MM.1S (cell line): Measurements from ENCODE around the gene EPHA3.

Experiments
- DNase-seq: peaks from one replicate; pipeline ENCODE4 v3.0.0-alpha.2; 2015
- H2AFZ ChIP-seq: fragments of 300-600 bp; sonication (generic); 2 replicates; pipeline ENCODE4 v1.6.0; 2016; ENCODE audit warnings: antibody characterized with exemption, low read length
- H3F3A ChIP-seq: fragments of 300-600 bp; sonication (generic); 2 replicates; pipeline ENCODE4 v1.6.1; 2016; ENCODE audit warnings: mild to moderate bottlenecking, antibody characterized with exemption, low read length, moderate library complexity, mixed read lengths; ENCODE audit not compliant: insufficient read depth
- H3K27ac ChIP-seq: fragments of 300-600 bp; sonication (generic); 2 replicates; pipeline ENCODE4 v1.5.1; 2016; ENCODE audit warnings: mild to moderate bottlenecking, low read length
- H3K27me3 ChIP-seq: fragments of 300-600 bp; sonication (generic); replicated peaks from 2 replicates; pipeline ENCODE4 v1.6.0; 2016; ENCODE audit warnings: low read length; ENCODE audit not compliant: insufficient read depth
- H3K36me3 ChIP-seq: fragments of 300-600 bp; sonication (generic); replicated peaks from 2 replicates; pipeline ENCODE4 v1.6.1; 2016; ENCODE audit warnings: mild to moderate bottlenecking, low read length, mixed read lengths; ENCODE audit not compliant: insufficient read depth
- H3K4me1 ChIP-seq: fragments of 300-600 bp; sonication (generic); 2 replicates; pipeline ENCODE4 v1.6.1; 2016; ENCODE audit warnings: low read length, mixed read lengths
- H3K4me2 ChIP-seq: fragments of 300-600 bp; sonication (generic); 2 replicates; pipeline ENCODE4 v1.6.0; 2016; ENCODE audit warnings: low read depth, low read length
- H3K4me3 ChIP-seq: fragments of 300-600 bp; sonication (generic); 2 replicates; pipeline ENCODE4 v1.5.1; 2016; ENCODE audit warnings: low read length, mixed read lengths
- H3K79me2 ChIP-seq: fragments of 300-600 bp; sonication (generic); 2 replicates; pipeline ENCODE4 v1.6.1; 2016; ENCODE audit warnings: mixed run types, low read length, mixed read lengths
- H3K9ac ChIP-seq: fragments of 300-600 bp; sonication (generic); 2 replicates; pipeline ENCODE4 v1.6.1; 2016; ENCODE audit warnings: low read length, mixed read lengths
- H3K9me2 ChIP-seq: fragments of 300-600 bp; sonication (generic); replicated peaks from 2 replicates; pipeline ENCODE4 v1.6.1; 2016; ENCODE audit warnings: mild to moderate bottlenecking, low read length, mixed read lengths; ENCODE audit not compliant: insufficient read depth
- H3K9me3 ChIP-seq: fragments of 300-600 bp; sonication (generic); replicated peaks from 2 replicates; pipeline ENCODE4 v1.6.1; 2016; ENCODE audit warnings: mild to moderate bottlenecking, low read length, mixed read lengths; ENCODE audit not compliant: insufficient read depth
- H4K20me1 ChIP-seq: fragments of 300-600 bp; sonication (generic); 2 replicates; pipeline ENCODE4 v1.6.1; 2016; ENCODE audit warnings: mild to moderate bottlenecking, low read length, moderate library complexity, mixed read lengths; ENCODE audit not compliant: insufficient read depth
- CTCF ChIP-seq: fragments of 300-600 bp; sonication (generic); IDR thresholded peaks from 2 replicates; pipeline ENCODE4 v1.5.1; 2016; ENCODE audit warnings: antibody characterized with exemption, low read length, mixed read lengths
- EZH2 ChIP-seq: fragments of 300-600 bp; sonication (generic); optimal IDR thresholded peaks from 2 replicates; pipeline ENCODE3; 2017; ENCODE audit warnings: low read depth, mild to moderate bottlenecking, antibody characterized with exemption, low read length, mixed read lengths
- EZH2phosphoT487 ChIP-seq: fragments of 300-600 bp; sonication (generic); IDR thresholded peaks from 2 replicates; pipeline ENCODE4 v1.6.1; 2018; ENCODE audit warnings: antibody characterized with exemption, low read length

EPHA3 gene

GRCh38 chr3:89256882-89257281, 149.5 kb downstream of the EPHA3 start:
- Histone ChIP-seq H3K79me2 (no peaks in the 10 kb centered on the region), H4K20me1 (no peaks in the 10 kb centered on the region), H3F3A (no peaks in the 10 kb centered on the region), H3K9me3 (no peaks in the 10 kb centered on the region), H3K9ac (no peak overlapping the region), H3K27me3 (no peaks in the 10 kb centered on the region), H2AFZ (no peak overlapping the region), H3K9me2 (no peaks in the 10 kb centered on the region), H3K36me3 (no peaks in the 10 kb centered on the region), H3K4me3 (no peak overlapping the region), H3K4me1 (no peaks in the 10 kb centered on the region), H3K4me2 (no peak overlapping the region), H3K27ac (no peak overlapping the region)
- DNase-seq: no peak
- TF ChIP-seq EZH2 (no peak), EZH2phosphoT487 (no peak), CTCF (no peak)

GRCh38 chr3:89260721-89261120, 153.3 kb downstream of the EPHA3 start:
- Histone ChIP-seq H3K9ac (no peak overlapping the region), H3F3A (no peaks in the 10 kb centered on the region), H3K36me3 (no peaks in the 10 kb centered on the region), H3K9me3 (no peaks in the 10 kb centered on the region), H3K4me2 (no peak overlapping the region), H3K4me3 (no peak overlapping the region), H3K4me1 (no peaks in the 10 kb centered on the region), H2AFZ (no peak overlapping the region), H3K79me2 (no peaks in the 10 kb centered on the region), H3K27me3 (no peaks in the 10 kb centered on the region), H4K20me1 (no peaks in the 10 kb centered on the region), H3K9me2 (no peaks in the 10 kb centered on the region), H3K27ac (no peak overlapping the region)
- no peak for DNase-seq
- no peak for TF ChIP-seq CTCF
- TF ChIP-seq EZH2phosphoT487: no peak
- no peak for TF ChIP-seq EZH2

DNA sequence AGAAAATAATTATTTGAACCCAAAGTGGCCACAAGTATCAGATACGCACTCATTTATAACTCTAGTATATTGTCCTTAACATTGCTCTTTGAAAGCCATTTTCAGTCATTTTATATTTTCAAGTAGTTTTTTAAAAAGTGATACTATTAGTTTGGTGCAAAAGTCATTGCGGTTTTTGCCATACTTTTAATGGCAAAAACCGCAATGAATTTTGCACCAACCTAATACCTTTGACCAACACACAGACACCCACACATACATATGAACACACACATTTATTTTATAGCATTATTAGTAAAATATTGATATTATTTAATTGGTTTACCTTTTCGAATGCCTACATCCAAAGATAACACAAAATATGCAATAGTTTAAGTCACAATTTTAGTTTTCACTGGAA, 154.3 kb downstream of the EPHA3 start:
- H3K36me3 ChIP-seq: no peaks in the 10 kb centered on the region
- no peaks in the 10 kb centered on the region for H3K4me1 ChIP-seq
- H3K27me3 ChIP-seq: no peaks in the 10 kb centered on the region
- no peak overlapping the region for H2AFZ ChIP-seq
- no peak overlapping the region for H3K9ac ChIP-seq
- H3F3A ChIP-seq: no peaks in the 10 kb centered on the region
- H4K20me1 ChIP-seq: no peaks in the 10 kb centered on the region
- TF ChIP-seq EZH2 (no peak), EZH2phosphoT487 (no peak), CTCF (no peak)
- no peak for DNase-seq
- H3K4me2 ChIP-seq: no peak overlapping the region
- no peaks in the 10 kb centered on the region for H3K79me2 ChIP-seq
- no peaks in the 10 kb centered on the region for H3K9me2 ChIP-seq
- no peaks in the 10 kb centered on the region for H3K9me3 ChIP-seq
- H3K4me3 ChIP-seq: no peak overlapping the region
- no peak overlapping the region for H3K27ac ChIP-seq
